HEK293 (cell line): ENCODE results near the gene AK1.

Experiments
- CTCF ChIA-PET: fragments of 350-600 bp; formaldehyde crosslinking; extraction: SDS; loops from one replicate; lab custom pipeline; 2021; ENCODE audit warnings: antibody characterized with exemption; lab: Yijun Ruan, JAX
- POLR2A ChIA-PET: fragments of 300-600 bp; formaldehyde crosslinking; extraction: SDS; loops from one replicate; lab custom pipeline; 2020; ENCODE audit warnings: antibody characterized with exemption, inconsistent platforms; lab: Yijun Ruan, JAX
- H3K27ac ChIP-seq: fragments of 200-500 bp; sonication (Bioruptor generic); 2 replicates; pipeline ENCODE4 v1.5.1; 2014; ENCODE audit warnings: low read depth, low read length, control low read depth, inconsistent platforms; ENCODE audit errors: extremely low read depth
- H3K36me3 ChIP-seq, 2 experiments: fragments of 200-500 bp in 1 of 2; sonication (Bioruptor generic) in 1 of 2; 1 replicate in 1 of 2; 2 replicates in 1 of 2; pipeline ENCODE4 v1.5.1; 2014 to 2017; ENCODE audit warnings: inconsistent platforms in 2 of 2, low read length in 2 of 2; ENCODE audit not compliant: control insufficient read depth in 2 of 2, insufficient read depth in 1 of 2
- H3K4me1 ChIP-seq: fragments of 200-500 bp; sonication (Bioruptor generic); 2 replicates; pipeline ENCODE4 v1.5.1; 2014; ENCODE audit warnings: mild to moderate bottlenecking, low read length, inconsistent platforms; ENCODE audit not compliant: control insufficient read depth, insufficient read depth
- H3K4me3 ChIP-seq: 2 replicates; pipeline ENCODE4 v1.5.1; 2011; ENCODE audit warnings: low read depth, mild to moderate bottlenecking, control low read depth, low read length, moderate library complexity
- H3K9me3 ChIP-seq: fragments of 200-500 bp; sonication (Bioruptor generic); 2 replicates; pipeline ENCODE4 v1.5.1; 2014; ENCODE audit warnings: low read depth, low read length, inconsistent platforms; ENCODE audit not compliant: control insufficient read depth, insufficient read depth
- KLF1 ChIP-seq: fragments of 450-650 bp; formaldehyde crosslinking; IDR thresholded peaks from 2 replicates; pipeline ENCODE4 v1.5.1; 2016; ENCODE audit warnings: missing biosample characterization, missing genetic modification characterization
- KLF16 ChIP-seq: fragments of 450-650 bp; formaldehyde crosslinking; IDR thresholded peaks from 2 replicates; pipeline ENCODE4 v1.5.1; 2017; ENCODE audit warnings: missing biosample characterization, missing genetic modification characterization
- SCRT1 ChIP-seq: fragments of 450-650 bp; formaldehyde crosslinking; IDR thresholded peaks from 2 replicates; pipeline ENCODE4 v1.5.1; 2016; ENCODE audit warnings: missing biosample characterization, missing genetic modification characterization, borderline replicate concordance
- ZNF174 ChIP-seq: fragments of 450-650 bp; formaldehyde crosslinking; IDR thresholded peaks from 2 replicates; pipeline ENCODE4 v1.5.0; 2017; ENCODE audit warnings: missing biosample characterization, mild to moderate bottlenecking, missing genetic modification characterization
- ZNF248 ChIP-seq: fragments of 450-650 bp; formaldehyde crosslinking; IDR thresholded peaks from 2 replicates; pipeline ENCODE4 v1.5.1; 2017; ENCODE audit warnings: missing biosample characterization, missing genetic modification characterization
- ZNF274 ChIP-seq, 2 experiments: fragments of 200-500 bp in 1 of 2; fragments of 450-650 bp in 1 of 2; sonication (Bioruptor generic) in 1 of 2; formaldehyde crosslinking in 1 of 2; IDR thresholded peaks; 2 replicates each; pipeline versions ENCODE4 v1.5.1 to v1.6.1; 2014 to 2016; ENCODE audit warnings: borderline replicate concordance in 1 of 2, inconsistent platforms in 1 of 2, low read length in 1 of 2, missing biosample characterization in 1 of 2, missing genetic modification characterization in 1 of 2
- ZNF311 ChIP-seq: fragments of 450-650 bp; formaldehyde crosslinking; IDR thresholded peaks from 2 replicates; pipeline ENCODE4 v1.5.1; 2017; ENCODE audit warnings: missing biosample characterization, missing genetic modification characterization, borderline replicate concordance
- ZNF366 ChIP-seq: fragments of 450-650 bp; formaldehyde crosslinking; conservative IDR thresholded peaks from 2 replicates; pipeline ENCODE4 v1.5.1; 2016; ENCODE audit warnings: missing biosample characterization, missing genetic modification characterization
- ZNF544 ChIP-seq: fragments of 450-650 bp; formaldehyde crosslinking; IDR thresholded peaks from 2 replicates; pipeline ENCODE4 v1.5.0; 2017; ENCODE audit warnings: missing biosample characterization, missing genetic modification characterization
- ZNF560 ChIP-seq: fragments of 450-650 bp; formaldehyde crosslinking; IDR thresholded peaks from 2 replicates; pipeline ENCODE4 v1.5.1; 2017; ENCODE audit warnings: missing biosample characterization, missing genetic modification characterization, borderline replicate concordance
- ZNF837 ChIP-seq: fragments of 450-650 bp; formaldehyde crosslinking; IDR thresholded peaks from 2 replicates; pipeline ENCODE4 v1.5.1; 2016; ENCODE audit warnings: missing biosample characterization, missing genetic modification characterization
- ZSCAN4 ChIP-seq: fragments of 450-650 bp; formaldehyde crosslinking; IDR thresholded peaks from 2 replicates; pipeline ENCODE4 v1.5.1; 2017; ENCODE audit warnings: missing biosample characterization, missing genetic modification characterization
- TF ChIP-seq, protein P1 (sequence below): fragments of 450-650 bp; IDR thresholded peaks from 2 replicates; pipeline ENCODE4 v1.5.1; 2018; ENCODE audit warnings: missing biosample characterization, mild to moderate bottlenecking, missing genetic modification characterization
- TF ChIP-seq, protein P2 (sequence below): IDR thresholded peaks from 2 replicates; pipeline ENCODE4 v1.6.1; 2011; ENCODE audit warnings: mild to moderate bottlenecking, low read depth, low read length, borderline replicate concordance
- TF ChIP-seq, protein P3 (sequence below): fragments of 450-650 bp; formaldehyde crosslinking; IDR thresholded peaks from 2 replicates; pipeline ENCODE4 v1.5.1; 2016; ENCODE audit warnings: missing biosample characterization, missing genetic modification characterization
- TF ChIP-seq, protein P4 (sequence below): fragments of 450-650 bp; formaldehyde crosslinking; IDR thresholded peaks from 2 replicates; pipeline ENCODE4 v1.5.1; 2016; ENCODE audit warnings: missing biosample characterization, missing genetic modification characterization
- TF ChIP-seq, protein P5 (sequence below): fragments of 450-650 bp; formaldehyde crosslinking; IDR thresholded peaks from 2 replicates; pipeline ENCODE4 v1.5.1; 2016; ENCODE audit warnings: missing biosample characterization, missing genetic modification characterization

The AK1 gene

DNA sequence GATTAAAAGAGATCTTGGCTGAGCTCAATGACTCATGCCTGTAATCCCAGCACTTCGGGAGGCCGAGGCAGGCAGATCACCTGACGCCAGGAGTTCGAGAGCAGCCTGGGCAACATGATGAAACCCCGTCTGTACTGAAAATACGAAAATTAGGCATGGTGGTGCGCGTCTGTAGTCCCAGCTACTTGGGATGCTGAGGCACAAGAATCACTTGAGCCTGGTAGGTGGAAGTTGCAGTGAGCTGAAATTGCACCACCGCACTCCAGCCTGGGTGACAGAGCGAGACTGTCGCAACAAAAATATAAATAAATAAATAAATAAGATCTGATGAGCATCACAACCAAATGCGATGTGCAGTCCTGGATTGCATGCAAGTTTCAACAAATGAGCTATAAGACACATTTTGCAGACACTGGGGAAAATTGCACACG, 14.3 kb downstream of the AK1 start:
- Histone ChIP-seq H3K9me3 (no peaks in the 10 kb centered on the region), H3K27ac (no peak overlapping the region)
- TF ChIP-seq, protein P1, sequence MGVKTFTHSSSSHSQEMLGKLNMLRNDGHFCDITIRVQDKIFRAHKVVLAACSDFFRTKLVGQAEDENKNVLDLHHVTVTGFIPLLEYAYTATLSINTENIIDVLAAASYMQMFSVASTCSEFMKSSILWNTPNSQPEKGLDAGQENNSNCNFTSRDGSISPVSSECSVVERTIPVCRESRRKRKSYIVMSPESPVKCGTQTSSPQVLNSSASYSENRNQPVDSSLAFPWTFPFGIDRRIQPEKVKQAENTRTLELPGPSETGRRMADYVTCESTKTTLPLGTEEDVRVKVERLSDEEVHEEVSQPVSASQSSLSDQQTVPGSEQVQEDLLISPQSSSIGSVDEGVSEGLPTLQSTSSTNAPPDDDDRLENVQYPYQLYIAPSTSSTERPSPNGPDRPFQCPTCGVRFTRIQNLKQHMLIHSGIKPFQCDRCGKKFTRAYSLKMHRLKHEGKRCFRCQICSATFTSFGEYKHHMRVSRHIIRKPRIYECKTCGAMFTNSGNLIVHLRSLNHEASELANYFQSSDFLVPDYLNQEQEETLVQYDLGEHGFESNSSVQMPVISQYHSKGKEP (tag by site-specific recombination), result peak; percentile 53; the same call in 1 of the 2 replicates
- TF ChIP-seq ZNF274 (IDR thresholded peaks at IDR 0.05; ENCODE audit: low read length), result no peak
- TF ChIP-seq ZNF274 (tag by site-specific recombination; IDR thresholded peaks at IDR 0.05; ENCODE audit: borderline replicate concordance), result no peak
- TF ChIP-seq, all 188 proteins: peak for 1
- ChIA-PET CTCF (interaction anchor here (1.5 to 1.6 kb wide), 2 partner anchors 62 to 129 kb away, joined by 3 to 4 read pairs; partner anchors contain the start of gene TOR2A), POLR2A (interaction anchor here (1.2 kb wide), 1 partner anchor 60 kb away, joined by 4 read pairs; the partner anchor contains the start of gene FPGS)
- no peak overlapping the region for H3K4me3 ChIP-seq
- H3K4me1 ChIP-seq, result no peaks in the 10 kb centered on the region; the same call in 1 of the 2 replicates
- H3K36me3 ChIP-seq, result peaks cover 0 to 16% of the 10 kb centered on the region in 2 experiments; a peak in 1 of 3 replicates

GRCh38 chr9:127862075-127863011, 15.1 kb downstream of the AK1 start:
- no peak overlapping the region for H3K27ac ChIP-seq
- ChIA-PET POLR2A (interaction anchor here (1.2 kb wide), 1 partner anchor 60 kb away, joined by 4 read pairs; the partner anchor contains the start of gene FPGS), CTCF (interaction anchor here (0.5 to 3.6 kb wide), 3 partner anchors 7 to 128 kb away, joined by 4 to 18 read pairs (median 4); partner anchors contain the start of gene TOR2A)
- H3K4me1 ChIP-seq, result no peaks in the 10 kb centered on the region; the same call in 1 of the 2 replicates
- no peaks in the 10 kb centered on the region for H3K9me3 ChIP-seq
- no peak overlapping the region for H3K4me3 ChIP-seq
- no peak for TF ChIP-seq ZNF560
- TF ChIP-seq, protein P2, sequence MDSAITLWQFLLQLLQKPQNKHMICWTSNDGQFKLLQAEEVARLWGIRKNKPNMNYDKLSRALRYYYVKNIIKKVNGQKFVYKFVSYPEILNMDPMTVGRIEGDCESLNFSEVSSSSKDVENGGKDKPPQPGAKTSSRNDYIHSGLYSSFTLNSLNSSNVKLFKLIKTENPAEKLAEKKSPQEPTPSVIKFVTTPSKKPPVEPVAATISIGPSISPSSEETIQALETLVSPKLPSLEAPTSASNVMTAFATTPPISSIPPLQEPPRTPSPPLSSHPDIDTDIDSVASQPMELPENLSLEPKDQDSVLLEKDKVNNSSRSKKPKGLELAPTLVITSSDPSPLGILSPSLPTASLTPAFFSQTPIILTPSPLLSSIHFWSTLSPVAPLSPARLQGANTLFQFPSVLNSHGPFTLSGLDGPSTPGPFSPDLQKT, result no peak
- TF ChIP-seq ZNF174, result no peak
- TF ChIP-seq KLF1 (tag by site-specific recombination), result no peak
- TF ChIP-seq SCRT1 (tag by site-specific recombination), result no peak
- TF ChIP-seq ZNF837, result no peak
- no peak for TF ChIP-seq ZSCAN4 (tag by site-specific recombination)
- no peak for TF ChIP-seq ZNF366 (tag by site-specific recombination)
- TF ChIP-seq ZNF544 (tag by site-specific recombination), result no peak
- TF ChIP-seq ZNF248 (tag by site-specific recombination), result no peak
- TF ChIP-seq, protein P3, sequence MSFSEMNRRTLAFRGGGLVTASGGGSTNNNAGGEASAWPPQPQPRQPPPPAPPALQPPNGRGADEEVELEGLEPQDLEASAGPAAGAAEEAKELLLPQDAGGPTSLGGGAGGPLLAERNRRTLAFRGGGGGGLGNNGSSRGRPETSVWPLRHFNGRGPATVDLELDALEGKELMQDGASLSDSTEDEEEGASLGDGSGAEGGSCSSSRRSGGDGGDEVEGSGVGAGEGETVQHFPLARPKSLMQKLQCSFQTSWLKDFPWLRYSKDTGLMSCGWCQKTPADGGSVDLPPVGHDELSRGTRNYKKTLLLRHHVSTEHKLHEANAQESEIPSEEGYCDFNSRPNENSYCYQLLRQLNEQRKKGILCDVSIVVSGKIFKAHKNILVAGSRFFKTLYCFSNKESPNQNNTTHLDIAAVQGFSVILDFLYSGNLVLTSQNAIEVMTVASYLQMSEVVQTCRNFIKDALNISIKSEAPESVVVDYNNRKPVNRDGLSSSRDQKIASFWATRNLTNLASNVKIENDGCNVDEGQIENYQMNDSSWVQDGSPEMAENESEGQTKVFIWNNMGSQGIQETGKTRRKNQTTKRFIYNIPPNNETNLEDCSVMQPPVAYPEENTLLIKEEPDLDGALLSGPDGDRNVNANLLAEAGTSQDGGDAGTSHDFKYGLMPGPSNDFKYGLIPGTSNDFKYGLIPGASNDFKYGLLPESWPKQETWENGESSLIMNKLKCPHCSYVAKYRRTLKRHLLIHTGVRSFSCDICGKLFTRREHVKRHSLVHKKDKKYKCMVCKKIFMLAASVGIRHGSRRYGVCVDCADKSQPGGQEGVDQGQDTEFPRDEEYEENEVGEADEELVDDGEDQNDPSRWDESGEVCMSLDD, result no peak
- no peak for TF ChIP-seq KLF16
- no peak for TF ChIP-seq ZNF311 (tag by site-specific recombination)
- TF ChIP-seq, protein P4, sequence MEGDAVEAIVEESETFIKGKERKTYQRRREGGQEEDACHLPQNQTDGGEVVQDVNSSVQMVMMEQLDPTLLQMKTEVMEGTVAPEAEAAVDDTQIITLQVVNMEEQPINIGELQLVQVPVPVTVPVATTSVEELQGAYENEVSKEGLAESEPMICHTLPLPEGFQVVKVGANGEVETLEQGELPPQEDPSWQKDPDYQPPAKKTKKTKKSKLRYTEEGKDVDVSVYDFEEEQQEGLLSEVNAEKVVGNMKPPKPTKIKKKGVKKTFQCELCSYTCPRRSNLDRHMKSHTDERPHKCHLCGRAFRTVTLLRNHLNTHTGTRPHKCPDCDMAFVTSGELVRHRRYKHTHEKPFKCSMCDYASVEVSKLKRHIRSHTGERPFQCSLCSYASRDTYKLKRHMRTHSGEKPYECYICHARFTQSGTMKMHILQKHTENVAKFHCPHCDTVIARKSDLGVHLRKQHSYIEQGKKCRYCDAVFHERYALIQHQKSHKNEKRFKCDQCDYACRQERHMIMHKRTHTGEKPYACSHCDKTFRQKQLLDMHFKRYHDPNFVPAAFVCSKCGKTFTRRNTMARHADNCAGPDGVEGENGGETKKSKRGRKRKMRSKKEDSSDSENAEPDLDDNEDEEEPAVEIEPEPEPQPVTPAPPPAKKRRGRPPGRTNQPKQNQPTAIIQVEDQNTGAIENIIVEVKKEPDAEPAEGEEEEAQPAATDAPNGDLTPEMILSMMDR (tag by site-specific recombination), result no peak
- TF ChIP-seq, protein P5, sequence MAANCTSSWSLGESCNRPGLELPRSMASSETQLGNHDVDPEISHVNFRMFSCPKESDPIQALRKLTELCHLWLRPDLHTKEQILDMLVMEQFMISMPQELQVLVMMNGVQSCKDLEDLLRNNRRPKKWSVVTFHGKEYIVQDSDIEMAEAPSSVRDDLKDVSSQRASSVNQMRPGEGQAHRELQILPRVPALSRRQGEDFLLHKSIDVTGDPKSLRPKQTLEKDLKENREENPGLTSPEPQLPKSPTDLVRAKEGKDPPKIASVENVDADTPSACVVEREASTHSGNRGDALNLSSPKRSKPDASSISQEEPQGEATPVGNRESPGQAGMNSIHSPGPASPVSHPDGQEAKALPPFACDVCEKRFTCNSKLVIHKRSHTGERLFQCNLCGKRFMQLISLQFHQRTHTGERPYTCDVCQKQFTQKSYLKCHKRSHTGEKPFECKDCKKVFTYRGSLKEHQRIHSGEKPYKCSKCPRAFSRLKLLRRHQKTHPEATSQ (tag by site-specific recombination), result no peak
- peaks cover 0 to 7% of the 10 kb centered on the region in 2 experiments; a peak in 1 of 3 replicates for H3K36me3 ChIP-seq
